Measurements from ENCODE around the gene PPP4R4.

- TF ChIP-seq, protein P1, sequence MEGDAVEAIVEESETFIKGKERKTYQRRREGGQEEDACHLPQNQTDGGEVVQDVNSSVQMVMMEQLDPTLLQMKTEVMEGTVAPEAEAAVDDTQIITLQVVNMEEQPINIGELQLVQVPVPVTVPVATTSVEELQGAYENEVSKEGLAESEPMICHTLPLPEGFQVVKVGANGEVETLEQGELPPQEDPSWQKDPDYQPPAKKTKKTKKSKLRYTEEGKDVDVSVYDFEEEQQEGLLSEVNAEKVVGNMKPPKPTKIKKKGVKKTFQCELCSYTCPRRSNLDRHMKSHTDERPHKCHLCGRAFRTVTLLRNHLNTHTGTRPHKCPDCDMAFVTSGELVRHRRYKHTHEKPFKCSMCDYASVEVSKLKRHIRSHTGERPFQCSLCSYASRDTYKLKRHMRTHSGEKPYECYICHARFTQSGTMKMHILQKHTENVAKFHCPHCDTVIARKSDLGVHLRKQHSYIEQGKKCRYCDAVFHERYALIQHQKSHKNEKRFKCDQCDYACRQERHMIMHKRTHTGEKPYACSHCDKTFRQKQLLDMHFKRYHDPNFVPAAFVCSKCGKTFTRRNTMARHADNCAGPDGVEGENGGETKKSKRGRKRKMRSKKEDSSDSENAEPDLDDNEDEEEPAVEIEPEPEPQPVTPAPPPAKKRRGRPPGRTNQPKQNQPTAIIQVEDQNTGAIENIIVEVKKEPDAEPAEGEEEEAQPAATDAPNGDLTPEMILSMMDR (IDR thresholded peaks at IDR 0.05; ENCODE audit: low read depth, low read length), result no peak
- no peak for TF ChIP-seq EZH2phosphoT487 (IDR thresholded peaks at IDR 0.05; ENCODE audit: low read depth)
Measured at GRCh38 chr14:94321421-94322271, 147.5 kb downstream of the PPP4R4 start.

Measured in OCI-LY3 (cell line).